Lung (tissue), 16 donors: ENCODE data around the gene RAB4B. TPM values are rescaled to one million over a fixed set of nuclear protein-coding genes. Genes with fewer than 3 reads are reported as not detected.
"Not testable (repeated sequence)": the region's sequence is repeated elsewhere in the genome, so short reads cannot be mapped to it uniquely, and the experiment has no call there.

Experiments used
- ATAC-seq: fragments of 200-7000 bp; cut with Tn5 transposase; one replicate; pipeline ENCODE4 v1.9.1; 2020; ENCODE audit warnings: moderate number of reproducible peaks; ENCODE audit not compliant: insufficient read depth, low FRiP score
- DNase-seq, 3 donors: peaks; one replicate each; pipeline ENCODE4 v3.0.0-alpha.2; 2013 to 2017
- H3K27ac ChIP-seq, 2 donors: one replicate each; pipeline ENCODE4 v1.5.1; 2013; ENCODE audit warnings: mild to moderate bottlenecking in 2 of 2, moderate library complexity in 2 of 2, control low read depth in 1 of 2, inconsistent platforms in 1 of 2, low read depth in 1 of 2, low read length in 1 of 2
- H3K27me3 ChIP-seq, 3 donors: one replicate each; pipeline ENCODE4 v1.5.1; 2013; ENCODE audit warnings: low read length in 2 of 3; ENCODE audit not compliant: control insufficient read depth in 3 of 3, insufficient read depth in 3 of 3
- H3K36me3 ChIP-seq, 4 donors: one replicate each; pipeline ENCODE4 v1.5.1; 2013; ENCODE audit warnings: low read length in 4 of 4, mild to moderate bottlenecking in 1 of 4, moderate library complexity in 1 of 4; ENCODE audit not compliant: control insufficient read depth in 4 of 4, insufficient read depth in 4 of 4
- H3K4me1 ChIP-seq, 5 donors: one replicate each; pipeline ENCODE4 v1.5.1; 2013; ENCODE audit warnings: low read length in 5 of 5, mild to moderate bottlenecking in 2 of 5, moderate library complexity in 1 of 5; ENCODE audit not compliant: control insufficient read depth in 5 of 5, insufficient read depth in 5 of 5
- H3K4me3 ChIP-seq: one replicate; pipeline ENCODE4 v1.5.1; 2013; ENCODE audit warnings: mild to moderate bottlenecking, control low read depth, moderate library complexity
- H3K9ac ChIP-seq, 2 donors: one replicate each; pipeline ENCODE4 v1.5.1; 2013; ENCODE audit warnings: low read length in 2 of 2, control low read depth in 1 of 2; ENCODE audit not compliant: insufficient read depth in 1 of 2
- H3K9me3 ChIP-seq, 4 donors: one replicate each; pipeline ENCODE4 v1.5.1; 2013; ENCODE audit warnings: low read length in 3 of 4, mild to moderate bottlenecking in 1 of 4, moderate library complexity in 1 of 4; ENCODE audit not compliant: control insufficient read depth in 4 of 4, insufficient read depth in 3 of 4
- CTCF ChIP-seq: IDR thresholded peaks from 2 replicates; pipeline ENCODE4 v1.5.1; 2012; ENCODE audit warnings: mild to moderate bottlenecking; ENCODE audit errors: control extremely low read depth, extremely low read depth
- WGBS, 2 donors: extraction: QIAGEN DNeasy Blood & Tissue Kit; methylation state at CpG; one replicate each; pipeline ENCODE4 v1.1.7; 2013; 5-methylcytosine and 5-hydroxymethylcytosine counted together
- long read RNA-seq, 5 donors: transcript quantifications; one replicate each; lab custom pipeline, GENCODE V29; 2026
- polyA plus RNA-seq, 2 donors: library from polyadenylated mRNA; stranded (reverse); fragments of 200-250 nt; gene quantifications; one replicate each; pipeline ENCODE4 v1.2.1, GENCODE V29; 2013
- total RNA-seq, 2 donors: library from RNA; depleted of rRNA in 1 of 2; stranded (reverse); fragments of >200 nt in 1 of 2; gene quantifications; one replicate each; pipeline ENCODE4 v1.2.1, GENCODE V29; 2014 to 2021
- donor health status: control.
- donor health status: control.
- donor health status: Bipolar disorder and iron deficiency.
- donor health status: healthy.
- donor health status: DM: yes; HTN: yes; CAD: no.

RAB4B gene
- 10 to 100 TPM; 11.5 to 73.0 TPM for total RNA-seq
- 10 to 100 TPM; 78.6 to 90.9 TPM for polyA plus RNA-seq
- long read RNA-seq, donor 1, transcript RAB4B-201 (8 exons, 1,133 nt): major isoform, 9 of 10 reads
- long read RNA-seq, donor 1, partial matches to known transcripts: 0 of 10 reads
- long read RNA-seq, donor 1, other reads (novel, unspliced or antisense): 0 of 10 reads
- long read RNA-seq, donor 2, partial matches to known transcripts: 0 of 1 reads
- long read RNA-seq, donor 2, other reads (novel, unspliced or antisense): 0 of 1 reads
- long read RNA-seq, donor 3, partial matches to known transcripts: 0 of 3 reads
- long read RNA-seq, donor 3, other reads (novel, unspliced or antisense): 0 of 3 reads
- long read RNA-seq, donor 4, partial matches to known transcripts: 0 of 4 reads
- long read RNA-seq, donor 4, other reads (novel, unspliced or antisense): 0 of 4 reads
- long read RNA-seq, donor 5, transcript RAB4B-201 (8 exons, 1,133 nt): major isoform, 9 of 15 reads
- long read RNA-seq, donor 5, partial matches to known transcripts: 0 of 15 reads
- long read RNA-seq, donor 5, other reads (novel, unspliced or antisense): 0 of 15 reads

GRCh38 chr19:40777937-40778705 is at the start of gene RAB4B:
TSS of gene RAB4B (plus strand) at chr19:40778247. CDS start at chr19:40778376, 129 bp downstream.
- peak; percentile 100 for DNase-seq
- ATAC-seq: peak; percentile 91
- H3K4me3 ChIP-seq: peak within 1 kb of the TSS; percentile 71
- WGBS, 2 donors: 0 to 1% methylated on average over 49 to 56 of the region's 56 CpGs
- peaks cover 0 to 14% (median 9%) of the 10 kb centered on the region in 5 donors for H3K4me1 ChIP-seq
- H3K9ac ChIP-seq: peak within 1 kb of the TSS in 1 of 2 donors; percentile 99
- no peaks in the 10 kb centered on the region for H3K27me3 ChIP-seq
- no peaks in the 10 kb centered on the region for H3K9me3 ChIP-seq
- no peak for TF ChIP-seq CTCF
- H3K36me3 ChIP-seq: peaks cover 0 to 6% (median 0%) of the 10 kb centered on the region in 4 donors
- H3K27ac ChIP-seq: peak within 1 kb of the TSS; percentile 92 to 98

- not testable (repeated sequence) for DNase-seq, H3K27ac ChIP-seq, H3K4me1 ChIP-seq, H3K4me3 ChIP-seq, H3K9ac ChIP-seq, H3K9me3 ChIP-seq, H3K27me3 ChIP-seq, ATAC-seq
- WGBS, 2 donors: 95 to 96% methylated on average over 5 of the region's 5 CpGs
- H3K36me3 ChIP-seq: peaks cover 39 to 72% (median 59%) of the 10 kb centered on the region in 4 donors
These were observed 48.0 kb upstream of the RAB4B start for GRCh38 chr19:40730065-40730464.

GRCh38 chr19:40732304-40732703 is 45.7 kb upstream of the RAB4B start:
- H3K27ac ChIP-seq, H3K9me3 ChIP-seq, ATAC-seq, H3K9ac ChIP-seq, DNase-seq, H3K4me1 ChIP-seq, H3K27me3 ChIP-seq, H3K4me3 ChIP-seq: not testable (repeated sequence)
- 97% methylated on average over 16 of the region's 16 CpGs for WGBS, 2 donors
- H3K36me3 ChIP-seq: peaks cover 42 to 70% (median 62%) of the 10 kb centered on the region in 4 donors

- H3K27me3 ChIP-seq: no peaks in the 10 kb centered on the region
- H3K27ac ChIP-seq: no peak overlapping the region
- no peaks in the 10 kb centered on the region for H3K4me1 ChIP-seq
- DNase-seq: no peak
- WGBS, 2 donors: 77 to 94% methylated on average over 13 of the region's 13 CpGs
- peaks cover 0 to 2% (median 0%) of the 10 kb centered on the region in 4 donors for H3K9me3 ChIP-seq
- ATAC-seq: no peak
- TF ChIP-seq CTCF: no peak
- H3K4me3 ChIP-seq: no peak overlapping the region
- peaks cover 37 to 67% (median 56%) of the 10 kb centered on the region in 4 donors for H3K36me3 ChIP-seq
- no peak overlapping the region for H3K9ac ChIP-seq
These were observed 44.9 kb upstream of the RAB4B start for GRCh38 chr19:40733149-40733548.
